Transverse colon (tissue), 4 donors: ENCODE data around the gene ETV7. TPM values are rescaled to one million over a fixed set of nuclear protein-coding genes. Genes with fewer than 3 reads are reported as not detected.
"Not testable (repeated sequence)": the region's sequence is repeated elsewhere in the genome, so short reads cannot be mapped to it uniquely, and the experiment has no call there.

Source experiments
- DNase-seq: peaks from one replicate; pipeline ENCODE4 v3.0.0-alpha.2; 2019
- H3K27ac ChIP-seq, 4 donors: fragments of 200-600 bp; sonication (generic); 2 replicates each; pipeline ENCODE4 v1.5.1; 2016 to 2018; ENCODE audit warnings: inconsistent platforms in 4 of 4
- H3K27me3 ChIP-seq: fragments of 200-600 bp; sonication (generic); 2 replicates; pipeline ENCODE4 v1.5.1; 2017; ENCODE audit warnings: inconsistent platforms
- H3K36me3 ChIP-seq, 4 donors: fragments of 200-600 bp; sonication (generic); 2 replicates each; pipeline ENCODE4 v1.5.1; 2017 to 2019; ENCODE audit warnings: inconsistent platforms in 4 of 4
- H3K4me1 ChIP-seq, 4 donors: fragments of 200-600 bp; sonication (generic); 2 replicates each; pipeline ENCODE4 v1.5.1; 2017 to 2020; ENCODE audit warnings: inconsistent platforms in 4 of 4
- H3K4me3 ChIP-seq, 4 donors: fragments of 200-600 bp; sonication (generic); 1 replicate in 1 of 4; 2 replicates in 3 of 4; pipeline versions ENCODE4 v1.5.1 to v1.6.1; 2017 to 2019; ENCODE audit warnings: inconsistent platforms in 4 of 4
- H3K9me3 ChIP-seq, 2 donors: fragments of 200-600 bp; sonication (generic); 2 replicates each; pipeline ENCODE4 v1.5.1; 2017 to 2019; ENCODE audit warnings: inconsistent platforms in 2 of 2
- CTCF ChIP-seq, 5 experiments: fragments of 200-600 bp in 3 of 5; fragments of 450-650 bp in 2 of 5; sonication (generic) in 3 of 5; IDR thresholded peaks; 1 replicate in 2 of 5; 2 replicates in 3 of 5; pipeline ENCODE4 v1.5.1; 2016 to 2017; ENCODE audit warnings: antibody characterized with exemption in 5 of 5, inconsistent platforms in 3 of 5, mild to moderate bottlenecking in 2 of 5, moderate library complexity in 1 of 5
- EP300 ChIP-seq: sonication (generic); formaldehyde crosslinking; IDR thresholded peaks from one replicate; pipeline ENCODE4 v1.6.1; 2017; ENCODE audit warnings: antibody characterized with exemption, low read depth
- POLR2A ChIP-seq: fragments of 450-650 bp; IDR thresholded peaks from one replicate; pipeline ENCODE4 v1.6.1; 2016; ENCODE audit warnings: antibody characterized with exemption, mild to moderate bottlenecking, moderate library complexity
- POLR2AphosphoS5 ChIP-seq, 3 donors: sonication (generic); formaldehyde crosslinking; IDR thresholded peaks; one replicate each; pipeline ENCODE4 v1.6.1; 2016; ENCODE audit warnings: antibody characterized with exemption in 3 of 3
- WGBS, 2 donors: methylation state at CpG; one replicate each; pipeline ENCODE4 v1.1.5; 2018; ENCODE audit warnings: low coverage in 1 of 2; 5-methylcytosine and 5-hydroxymethylcytosine counted together
- in situ Hi-C, 4 donors: fragments of 200-750 bp; cut with MboI; loops; one replicate each; pipeline versions ENCODE4 v1.15.0 to v1.15.1; 2017; ENCODE audit warnings: low sequenced_read_pairs in 3 of 4, low pct_ligation_motif_present in 1 of 4, low pct_unique_long_range_greater_than_20kb in 1 of 4
- intact Hi-C: fragments of 100-400 bp; cut with DNase I; formaldehyde crosslinking; loops from one replicate; pipeline ENCODE4 v1.15.1; 2023; ENCODE audit warnings: low total_unique reads
- total RNA-seq, 4 donors: library from RNA; depleted of rRNA; stranded (reverse); fragments of >200 nt; gene quantifications; one replicate each; pipeline ENCODE4 v1.1.0, GENCODE V29; 2016

The ETV7 gene
- total RNA-seq, 4 donors from 2014 or later: 1.3 to 4.2 (median 3.0) TPM

- H3K27me3 ChIP-seq: no peaks in the 10 kb centered on the region
- H3K27ac ChIP-seq: no peak overlapping the region
- in situ Hi-C loops: loop anchor here in 1 of 4 donors (25.0 kb wide), 2 partner anchors 149 to 299 kb away; no protein-coding TSS in a partner anchor
- no peaks in the 10 kb centered on the region for H3K4me1 ChIP-seq
- no peak overlapping the region for H3K4me3 ChIP-seq
- DNase-seq: no peak
- H3K9me3 ChIP-seq: peaks cover 0 to 3% of the 10 kb centered on the region in 2 donors
- no peaks in the 10 kb centered on the region for H3K36me3 ChIP-seq
- 91 to 93% methylated on average over 4 of the region's 4 CpGs for WGBS, 2 donors
- no peak for TF ChIP-seq POLR2A
- TF ChIP-seq POLR2AphosphoS5 (IDR thresholded peaks at IDR 0.05): no peak
- no peak for TF ChIP-seq EP300
- no peak for TF ChIP-seq CTCF (IDR thresholded peaks at IDR 0.05)
- intact Hi-C loops: no loop called here
Measured at GRCh38 chr6:36413489-36414480, 26.3 kb upstream of the ETV7 start.

GRCh38 chr6:36409718-36410117 lies 22.2 kb upstream of the ETV7 start:
- H3K4me1 ChIP-seq, H3K36me3 ChIP-seq, H3K27ac ChIP-seq, H3K4me3 ChIP-seq, H3K9me3 ChIP-seq, DNase-seq, intact Hi-C loops, H3K27me3 ChIP-seq: not testable (repeated sequence)
- WGBS, 2 donors: 65 to 84% methylated on average over 3 to 5 of the region's 5 CpGs
- in situ Hi-C loops: loop anchor here in 1 of 4 donors (25.0 kb wide), 2 partner anchors 153 to 303 kb away; no protein-coding TSS in a partner anchor

GRCh38 chr6:36404164-36404563 lies 16.7 kb upstream of the ETV7 start:
- Histone ChIP-seq H3K4me1 (no peaks in the 10 kb centered on the region), H3K27me3 (no peaks in the 10 kb centered on the region), H3K4me3 (no peak overlapping the region), H3K36me3 (no peaks in the 10 kb centered on the region), H3K27ac (no peak overlapping the region), H3K9me3 (no peaks in the 10 kb centered on the region)
- in situ Hi-C loops (loop anchor here in 1 of 4 donors (25.0 kb wide), 2 partner anchors 158 to 308 kb away; no protein-coding TSS in a partner anchor), intact Hi-C loops (no loop called here)
- whole genome bisulfite sequencing, 2 donors: 93 to 100% methylated on average over 1 to 4 of the region's 4 CpGs
- TF ChIP-seq POLR2AphosphoS5 (IDR thresholded peaks at IDR 0.05) (no peak), EP300 (no peak), CTCF (IDR thresholded peaks at IDR 0.05) (no peak), POLR2A (no peak)
- DNase-seq: no peak

- Histone ChIP-seq H3K4me3 (no peak overlapping the region), H3K36me3 (no peaks in the 10 kb centered on the region), H3K9me3 (no peaks in the 10 kb centered on the region), H3K4me1 (no peaks in the 10 kb centered on the region), H3K27ac (no peak overlapping the region), H3K27me3 (no peaks in the 10 kb centered on the region)
- in situ Hi-C loops (loop anchor here in 1 of 4 donors (25.0 kb wide), 2 partner anchors 160 to 310 kb away; no protein-coding TSS in a partner anchor), intact Hi-C loops (no loop called here)
- no peak for DNase-seq
- WGBS, 2 donors: 87 to 88% methylated on average over 3 of the region's 3 CpGs
- TF ChIP-seq POLR2AphosphoS5 (IDR thresholded peaks at IDR 0.05): no peak
Measured at GRCh38 chr6:36402481-36402880, 15.0 kb upstream of the ETV7 start.

- Histone ChIP-seq H3K27me3 (no peaks in the 10 kb centered on the region), H3K27ac (no peak overlapping the region), H3K9me3 (no peaks in the 10 kb centered on the region), H3K4me1 (no peaks in the 10 kb centered on the region), H3K4me3 (no peak overlapping the region), H3K36me3 (no peaks in the 10 kb centered on the region)
- in situ Hi-C loops (loop anchor here in 1 of 4 donors (25.0 kb wide), 2 partner anchors 162 to 312 kb away; no protein-coding TSS in a partner anchor), intact Hi-C loops (no loop called here)
- TF ChIP-seq POLR2A: no peak
- no peak for TF ChIP-seq CTCF (IDR thresholded peaks at IDR 0.05)
- no peak for TF ChIP-seq EP300
- DNase-seq: no peak
- 69% methylated on average over 1 of the region's 1 CpG; no CpG with 5 or more reads in 1 of the 2 donors for WGBS, 2 donors
Measured at GRCh38 chr6:36399970-36400369, 12.5 kb upstream of the ETV7 start.
